ENCODE measurements around the gene HTR3D.
"Not testable (repeated sequence)": the region's sequence is repeated elsewhere in the genome, so short reads cannot be mapped to it uniquely, and the experiment has no call there.

HTR3D gene

GRCh38 chr3:184067573-184068055, 36.1 kb downstream of the HTR3D start:
- DNase-seq: no peak

- no peak for DNase-seq
Measured at GRCh38 chr3:184068344-184068743, 36.8 kb downstream of the HTR3D start.

- DNase-seq: not testable (repeated sequence)
Measured at GRCh38 chr3:184071142-184071541, 39.6 kb downstream of the HTR3D start.

- DNase-seq: no peak
Measured at GRCh38 chr3:184073621-184074020, 42.1 kb downstream of the HTR3D start.

GRCh38 chr3:184075901-184076300, 44.4 kb downstream of the HTR3D start:
- DNase-seq: no peak

- DNase-seq: no peak
Measured at GRCh38 chr3:184077881-184078280, 46.3 kb downstream of the HTR3D start.

- DNase-seq: no peak
Measured at GRCh38 chr3:184078851-184079250, 47.3 kb downstream of the HTR3D start.

- DNase-seq: no peak
Measured at GRCh38 chr3:184081116-184081830, 49.7 kb downstream of the HTR3D start.

- DNase-seq: no peak
Measured at GRCh38 chr3:184082034-184082433, 50.5 kb downstream of the HTR3D start.

- no peak for DNase-seq
Measured at GRCh38 chr3:184082465-184082864, 50.9 kb downstream of the HTR3D start.

- DNase-seq: no peak
Measured at GRCh38 chr3:184085389-184085852, 53.9 kb downstream of the HTR3D start.
